Ascending aorta (tissue), 2 donors: Measurements from ENCODE around the gene SPRY2. TPM values are rescaled to one million over a fixed set of nuclear protein-coding genes. Genes with fewer than 3 reads are reported as not detected.

Source experiments
- DNase-seq, 2 donors: peaks; one replicate each; pipeline ENCODE4 v3.0.0-alpha.2; 2019; ENCODE audit warnings: low spot score in 2 of 2
- H3K27ac ChIP-seq, 2 donors: fragments of 200-600 bp; sonication (generic); one replicate each; pipeline ENCODE4 v1.5.1; 2016 to 2017; ENCODE audit warnings: mild to moderate bottlenecking in 1 of 2
- H3K27me3 ChIP-seq: fragments of 200-600 bp; sonication (generic); one replicate; pipeline ENCODE4 v1.5.1; 2017
- H3K36me3 ChIP-seq, 2 donors: fragments of 200-600 bp; sonication (generic); one replicate each; pipeline ENCODE4 v1.5.1; 2016
- H3K4me1 ChIP-seq, 2 donors: fragments of 200-600 bp; sonication (generic); one replicate each; pipeline ENCODE4 v1.5.1; 2016 to 2017; ENCODE audit warnings: mild to moderate bottlenecking in 1 of 2
- H3K4me3 ChIP-seq, 2 donors: fragments of 200-600 bp; sonication (generic); one replicate each; pipeline ENCODE4 v1.5.1; 2016 to 2017; ENCODE audit warnings: mild to moderate bottlenecking in 1 of 2
- H3K9me3 ChIP-seq, 2 donors: fragments of 200-600 bp; sonication (generic); one replicate each; pipeline ENCODE4 v1.5.1; 2016
- CTCF ChIP-seq, 3 experiments: fragments of 200-600 bp in 2 of 3; fragments of 450-650 bp in 1 of 3; sonication (generic) in 2 of 3; IDR thresholded peaks; one replicate each; pipeline ENCODE4 v1.5.1; 2016 to 2019; ENCODE audit warnings: antibody characterized with exemption in 3 of 3, mild to moderate bottlenecking in 1 of 3, moderate library complexity in 1 of 3
- intact Hi-C: fragments of 100-400 bp; cut with DNase I; formaldehyde crosslinking; loops from one replicate; pipeline ENCODE4 v1.15.1; 2023
- total RNA-seq: library from RNA; depleted of rRNA; stranded (reverse); fragments of >200 nt; gene quantifications from one replicate; pipeline ENCODE4 v1.1.0, GENCODE V29; 2016

The SPRY2 gene
- total RNA-seq, 1 donor from 2014 or later: 78.2 TPM

GRCh38 chr13:80386002-80386401 lies 45.1 kb upstream of the SPRY2 start:
- Histone ChIP-seq H3K27ac (no peak overlapping the region), H3K36me3 (no peaks in the 10 kb centered on the region), H3K27me3 (no peaks in the 10 kb centered on the region), H3K4me3 (no peak overlapping the region), H3K9me3 (no peaks in the 10 kb centered on the region), H3K4me1 (peaks cover 0 to 8% of the 10 kb centered on the region in 2 donors)
- no peak for DNase-seq
- no peak for TF ChIP-seq CTCF (IDR thresholded peaks at IDR 0.05)
- intact Hi-C loops: no loop called here

GRCh38 chr13:80382576-80382975 lies 41.6 kb upstream of the SPRY2 start:
- TF ChIP-seq CTCF (IDR thresholded peaks at IDR 0.05): no peak
- intact Hi-C loops: no loop called here
- Histone ChIP-seq H3K4me3 (no peak overlapping the region), H3K27ac (no peak overlapping the region), H3K9me3 (no peaks in the 10 kb centered on the region), H3K4me1 (peaks cover 0 to 4% of the 10 kb centered on the region in 2 donors), H3K36me3 (no peaks in the 10 kb centered on the region), H3K27me3 (no peaks in the 10 kb centered on the region)
- DNase-seq: no peak

- intact Hi-C loops: no loop called here
Observed at GRCh38 chr13:80379245-80379644, 38.3 kb upstream of the SPRY2 start.

GRCh38 chr13:80376554-80376953 lies 35.6 kb upstream of the SPRY2 start:
- H3K36me3 ChIP-seq: no peaks in the 10 kb centered on the region
- intact Hi-C loops: no loop called here
- H3K4me3 ChIP-seq: no peak overlapping the region
- H3K27me3 ChIP-seq: no peaks in the 10 kb centered on the region
- no peak overlapping the region for H3K27ac ChIP-seq
- no peaks in the 10 kb centered on the region for H3K4me1 ChIP-seq
- TF ChIP-seq CTCF (IDR thresholded peaks at IDR 0.05): no peak
- no peak for DNase-seq
- H3K9me3 ChIP-seq: no peaks in the 10 kb centered on the region

More at GRCh38 chr13:80379245-80379644, 38.3 kb upstream of the SPRY2 start:
- Histone ChIP-seq H3K4me3 (no peak overlapping the region), H3K27me3 (no peaks in the 10 kb centered on the region), H3K4me1 (no peaks in the 10 kb centered on the region), H3K9me3 (no peaks in the 10 kb centered on the region), H3K27ac (no peak overlapping the region), H3K36me3 (no peaks in the 10 kb centered on the region)
- no peak for TF ChIP-seq CTCF (IDR thresholded peaks at IDR 0.05)
- DNase-seq: no peak

GRCh38 chr13:80374901-80375300 lies 34.0 kb upstream of the SPRY2 start:
- H3K27me3 ChIP-seq: no peaks in the 10 kb centered on the region
- no peak overlapping the region for H3K27ac ChIP-seq
- no peak for DNase-seq
- H3K4me1 ChIP-seq: no peaks in the 10 kb centered on the region
- TF ChIP-seq CTCF (IDR thresholded peaks at IDR 0.05): no peak
- intact Hi-C loops: no loop called here
- H3K4me3 ChIP-seq: no peak overlapping the region
- H3K9me3 ChIP-seq: no peaks in the 10 kb centered on the region
- no peaks in the 10 kb centered on the region for H3K36me3 ChIP-seq

GRCh38 chr13:80374444-80374843 lies 33.5 kb upstream of the SPRY2 start:
- Histone ChIP-seq H3K27me3 (no peaks in the 10 kb centered on the region), H3K9me3 (no peaks in the 10 kb centered on the region), H3K27ac (no peak overlapping the region), H3K36me3 (no peaks in the 10 kb centered on the region), H3K4me1 (no peaks in the 10 kb centered on the region), H3K4me3 (no peak overlapping the region)
- no peak for TF ChIP-seq CTCF (IDR thresholded peaks at IDR 0.05)
- intact Hi-C loops: no loop called here
- DNase-seq: no peak
